IMR-90 (cell line): ENCODE measurements around the gene KLHDC9. TPM values are rescaled to one million over a fixed set of nuclear protein-coding genes. Genes with fewer than 3 reads are reported as not detected.

Experiments used
- ATAC-seq: fragments of 200-7000 bp; cut with Tn5 transposase; 2 replicates; pipeline ENCODE4 v1.9.1; 2020; ENCODE audit warnings: low read depth, mild to moderate bottlenecking, moderate library complexity
- BruUV-seq: library from RNA; stranded (reverse); fragments of 400-500 nt; replicated peaks from 2 replicates; lab custom pipeline; 2021; lab: Mats Ljungman, UMichigan
- CTCF ChIA-PET: fragments of 300-600 bp; formaldehyde crosslinking; extraction: SDS; loops from one replicate; lab custom pipeline; 2021; ENCODE audit warnings: antibody characterized with exemption; lab: Yijun Ruan, JAX
- POLR2A ChIA-PET: fragments of 300-600 bp; sonication (Branson Sonifier 250); formaldehyde crosslinking; loops from one replicate; lab custom pipeline; 2022; ENCODE audit warnings: antibody characterized with exemption; ENCODE audit not compliant: unreplicated experiment; lab: Charles Lee
- DNase-seq: peaks from one replicate; pipeline ENCODE4 v3.0.0; 2013
- H2AFZ ChIP-seq: replicated peaks from 2 replicates; pipeline ENCODE3; 2013; ENCODE audit warnings: low read length, mild to moderate bottlenecking; ENCODE audit not compliant: poor library complexity
- H2AK5ac ChIP-seq: 2 replicates; pipeline ENCODE4 v1.6.1; 2013; ENCODE audit warnings: low read depth, low read length, inconsistent platforms
- H2AK9ac ChIP-seq: replicated peaks from 2 replicates; pipeline ENCODE3; 2013; ENCODE audit warnings: mild to moderate bottlenecking, low read depth, low read length, moderate library complexity; ENCODE audit not compliant: poor library complexity
- H2BK120ac ChIP-seq: 2 replicates; pipeline ENCODE4 v1.6.1; 2013; ENCODE audit warnings: low read depth, low read length, inconsistent platforms
- H2BK15ac ChIP-seq: 3 replicates; pipeline ENCODE4 v1.6.1; 2013; ENCODE audit warnings: low read depth, low read length, inconsistent platforms
- H2BK20ac ChIP-seq: 2 replicates; pipeline ENCODE4 v1.6.1; 2013; ENCODE audit warnings: low read depth, mild to moderate bottlenecking, inconsistent platforms, low read length, moderate library complexity
- H2BK5ac ChIP-seq: 2 replicates; pipeline ENCODE4 v1.6.1; 2013; ENCODE audit warnings: mild to moderate bottlenecking, low read depth, low read length, inconsistent platforms; ENCODE audit not compliant: poor library complexity, severe bottlenecking
- H3K14ac ChIP-seq: replicated peaks from 2 replicates; pipeline ENCODE4 v1.6.1; 2013; ENCODE audit warnings: low read depth, low read length, inconsistent platforms
- H3K18ac ChIP-seq: 2 replicates; pipeline ENCODE4 v1.6.1; 2013; ENCODE audit warnings: low read depth, low read length, control low read depth
- H3K23ac ChIP-seq: 2 replicates; pipeline ENCODE4 v1.6.1; 2013; ENCODE audit warnings: low read depth, low read length, inconsistent platforms
- H3K27ac ChIP-seq: 2 replicates; pipeline ENCODE4 v1.5.1; 2013; ENCODE audit warnings: mild to moderate bottlenecking, control low read depth, low read length; ENCODE audit not compliant: insufficient read depth
- H3K27me3 ChIP-seq: 2 replicates; pipeline ENCODE4 v1.6.1; 2013; ENCODE audit warnings: low read length; ENCODE audit not compliant: control insufficient read depth, insufficient read depth
- H3K36me3 ChIP-seq: 2 replicates; pipeline ENCODE4 v1.6.1; 2013; ENCODE audit warnings: low read length, mixed read lengths; ENCODE audit not compliant: control insufficient read depth, insufficient read depth
- H3K4ac ChIP-seq: 2 replicates; pipeline ENCODE4 v1.6.1; 2013; ENCODE audit warnings: low read depth, low read length, inconsistent platforms
- H3K4me1 ChIP-seq: 2 replicates; pipeline ENCODE4 v1.6.1; 2013; ENCODE audit warnings: low read length, mixed read lengths; ENCODE audit not compliant: control insufficient read depth, insufficient read depth
- H3K4me2 ChIP-seq: 2 replicates; pipeline ENCODE4 v1.6.1; 2013; ENCODE audit warnings: low read depth, mild to moderate bottlenecking, control low read depth, low read length, moderate library complexity
- H3K4me3 ChIP-seq: 2 replicates; pipeline ENCODE4 v1.5.1; 2013; ENCODE audit warnings: low read depth, mild to moderate bottlenecking, control low read depth, low read length, moderate library complexity; ENCODE audit not compliant: insufficient read depth
- H3K56ac ChIP-seq: 2 replicates; pipeline ENCODE4 v1.6.1; 2013; ENCODE audit warnings: low read length, inconsistent platforms; ENCODE audit not compliant: insufficient read depth; ENCODE audit errors: extremely low read depth
- H3K79me1 ChIP-seq, 2 experiments: 2 replicates each; pipeline ENCODE4 v1.6.1; 2013; ENCODE audit warnings: low read length in 2 of 2, inconsistent platforms in 1 of 2, low read depth in 1 of 2
- H3K9ac ChIP-seq: 2 replicates; pipeline ENCODE4 v1.6.1; 2013; ENCODE audit warnings: low read depth, low read length, control low read depth
- H3K9me1 ChIP-seq: 2 replicates; pipeline ENCODE4 v1.6.1; 2013; ENCODE audit warnings: low read length, inconsistent platforms; ENCODE audit not compliant: insufficient read depth
- H3K9me3 ChIP-seq: 2 replicates; pipeline ENCODE4 v1.6.1; 2013; ENCODE audit warnings: low read length; ENCODE audit not compliant: control insufficient read depth, insufficient read depth
- H4K20me1 ChIP-seq: 2 replicates; pipeline ENCODE4 v1.6.1; 2013; ENCODE audit warnings: low read length, inconsistent platforms; ENCODE audit not compliant: insufficient read depth
- H4K5ac ChIP-seq: 2 replicates; pipeline ENCODE4 v1.6.1; 2013; ENCODE audit warnings: mild to moderate bottlenecking, low read depth, low read length, control low read depth
- H4K8ac ChIP-seq, 2 experiments: 2 replicates each; pipeline ENCODE4 v1.6.1; 2013; ENCODE audit warnings: low read depth in 2 of 2, low read length in 2 of 2, control low read depth in 1 of 2, inconsistent platforms in 1 of 2
- H4K91ac ChIP-seq: 2 replicates; pipeline ENCODE4 v1.6.1; 2013; ENCODE audit warnings: low read depth, low read length, inconsistent platforms; ENCODE audit not compliant: insufficient read depth
- BHLHE40 ChIP-seq: fragments of 150-350 bp; IDR thresholded peaks from 2 replicates; pipeline ENCODE4 v1.6.1; 2016; ENCODE audit warnings: mild to moderate bottlenecking, low read depth, low read length
- CEBPB ChIP-seq: IDR thresholded peaks from 2 replicates; pipeline ENCODE4 v1.6.1; 2012; ENCODE audit warnings: low read depth, low read length, improper control_type of control experiment
- CHD1 ChIP-seq: IDR thresholded peaks from 2 replicates; pipeline ENCODE4 v1.6.1; 2012; ENCODE audit warnings: low read depth, low read length, improper control_type of control experiment
- CTCF ChIP-seq: conservative IDR thresholded peaks from 2 replicates; pipeline ENCODE4 v1.5.1; 2012; ENCODE audit warnings: mild to moderate bottlenecking, low read depth, low read length, improper control_type of control experiment
- ELK1 ChIP-seq: fragments of 150-350 bp; IDR thresholded peaks from 2 replicates; pipeline ENCODE4 v1.6.1; 2016; ENCODE audit warnings: low read depth, mild to moderate bottlenecking, low read length, moderate library complexity, borderline replicate concordance
- FOS ChIP-seq: fragments of 150-350 bp; IDR thresholded peaks from 2 replicates; pipeline ENCODE4 v1.6.1; 2016; ENCODE audit warnings: low read depth, low read length
- MAFK ChIP-seq: IDR thresholded peaks from 2 replicates; pipeline ENCODE4 v1.6.1; 2012; ENCODE audit warnings: low read depth, low read length, improper control_type of control experiment
- MAZ ChIP-seq: IDR thresholded peaks from 2 replicates; pipeline ENCODE4 v1.6.1; 2012; ENCODE audit warnings: low read depth, mild to moderate bottlenecking, low read length, improper control_type of control experiment, moderate library complexity, borderline replicate concordance
- MXI1 ChIP-seq: IDR thresholded peaks from 2 replicates; pipeline ENCODE4 v1.6.1; 2012; ENCODE audit warnings: low read depth, mild to moderate bottlenecking, low read length, moderate library complexity, borderline replicate concordance
- NFE2L2 ChIP-seq: fragments of 150-350 bp; IDR thresholded peaks from 2 replicates; pipeline ENCODE4 v1.6.1; 2016; ENCODE audit warnings: low read depth, mild to moderate bottlenecking, low read length
- POLR2A ChIP-seq: IDR thresholded peaks from 2 replicates; pipeline ENCODE4 v1.6.1; 2012; ENCODE audit warnings: mild to moderate bottlenecking, low read depth, low read length
- RCOR1 ChIP-seq: IDR thresholded peaks from 2 replicates; pipeline ENCODE4 v1.6.1; 2012; ENCODE audit warnings: mild to moderate bottlenecking, low read length, improper control_type of control experiment; ENCODE audit not compliant: insufficient replicate concordance
- RFX5 ChIP-seq: IDR thresholded peaks from 2 replicates; pipeline ENCODE4 v1.8.0; 2012; ENCODE audit warnings: low read depth, mild to moderate bottlenecking, low read length, moderate library complexity
- SMC3 ChIP-seq: fragments of 150-350 bp; IDR thresholded peaks from 2 replicates; pipeline ENCODE4 v1.6.1; 2016; ENCODE audit warnings: low read depth, mild to moderate bottlenecking, antibody characterized with exemption, low read length, moderate library complexity
- USF2 ChIP-seq: fragments of 150-350 bp; IDR thresholded peaks from 2 replicates; pipeline ENCODE4 v1.6.1; 2017; ENCODE audit warnings: mild to moderate bottlenecking, antibody characterized with exemption, low read length, low read depth
- whole genome bisulfite sequencing, 2 experiments: methylation state at CpG; one replicate each; pipeline versions ENCODE4 v1.1.5 to v1.1.7; 2013; ENCODE audit warnings: missing lambda C conversion rate in 2 of 2; ENCODE audit not compliant: insufficient read length in 1 of 2; ENCODE audit errors: extremely low coverage in 2 of 2; 5-methylcytosine and 5-hydroxymethylcytosine counted together
- dilution Hi-C: fragments of 300-500 bp; cut with HindIII; formaldehyde crosslinking; loops from one replicate; pipeline ENCODE4 v1.14.3; 2018; ENCODE audit warnings: low sequenced_read_pairs; ENCODE audit not compliant: unreplicated experiment
- in situ Hi-C: fragments of 300-500 bp; cut with MboI; formaldehyde crosslinking; loops from 3 replicates; pipeline ENCODE4 v1.14.3; 2019; ENCODE audit warnings: low sequenced_read_pairs, inconsistent platforms, mixed read lengths
- intact Hi-C: fragments of 100-400 bp; cut with micrococcal nuclease; formaldehyde crosslinking; loops from 2 replicates; pipeline ENCODE4 v1.10.0; 2022
- polyA plus RNA-seq, 3 experiments: library from polyadenylated mRNA; depleted of rRNA; stranded (reverse); fragments of >200 nt; gene quantifications; 2 replicates each; pipeline ENCODE4 v1.2.3, GENCODE V29; 2012; ENCODE audit warnings: low replicate concordance in 1 of 3
- total RNA-seq: library from RNA; depleted of rRNA; stranded (reverse); fragments of >200 nt; gene quantifications from 2 replicates; pipeline ENCODE4 v1.2.3, GENCODE V29; 2012

Gene KLHDC9
- total and polyA plus RNA-seq, 2 of the 4 experiments (the other 2 are of a cell fraction): 0.18 to 0.70 TPM

GRCh38 chr1:161145832-161146231 lies 47.7 kb downstream of the KLHDC9 start:
- H3K27me3 ChIP-seq: no peaks in the 10 kb centered on the region
- H3K4me1 ChIP-seq: no peaks in the 10 kb centered on the region
- H3K9me1 ChIP-seq: no peaks in the 10 kb centered on the region
- no peaks in the 10 kb centered on the region for H4K20me1 ChIP-seq
- H4K5ac ChIP-seq: no peak overlapping the region
- H3K27ac ChIP-seq: no peak overlapping the region
- WGBS, 2 experiments: 100% methylated on average over 2 of the region's 3 CpGs; no CpG with 5 or more reads in 1 of the 2 experiments
- no peak overlapping the region for H2BK15ac ChIP-seq
- ChIA-PET POLR2A (no interaction called here), CTCF (no interaction called here)
- no TSS peak for BruUV-seq
- no peak overlapping the region for H4K8ac ChIP-seq
- no peak overlapping the region for H3K4me2 ChIP-seq
- H3K79me1 ChIP-seq: no peaks in the 10 kb centered on the region
- intact Hi-C loops (no loop called here), dilution Hi-C loops (no loop called here), in situ Hi-C loops (no loop called here)
- DNase-seq: no peak
- H3K14ac ChIP-seq: no peak overlapping the region
- no peak overlapping the region for H3K23ac ChIP-seq
- H2BK20ac ChIP-seq: no peak overlapping the region
- H4K91ac ChIP-seq: no peak overlapping the region
- no peak overlapping the region for H2BK5ac ChIP-seq
- ATAC-seq: no peak
- H2AK5ac ChIP-seq: no peak overlapping the region
- no peak overlapping the region for H3K18ac ChIP-seq
- TF ChIP-seq CTCF (no peak), RFX5 (no peak), MAFK (no peak), SMC3 (no peak), USF2 (no peak), POLR2A (no peak), CHD1 (no peak), NFE2L2 (no peak), FOS (no peak), CEBPB (no peak), ELK1 (no peak), MXI1 (no peak), MAZ (no peak), BHLHE40 (no peak), RCOR1 (no peak)
- no peak overlapping the region for H2AFZ ChIP-seq
- H2BK120ac ChIP-seq: no peak overlapping the region
- H3K4me3 ChIP-seq: no peak overlapping the region
- no peak overlapping the region for H2AK9ac ChIP-seq
- no peak overlapping the region for H3K56ac ChIP-seq
- H3K9ac ChIP-seq: no peak overlapping the region
- H3K36me3 ChIP-seq: no peaks in the 10 kb centered on the region
- no peak overlapping the region for H3K4ac ChIP-seq
- no peaks in the 10 kb centered on the region for H3K9me3 ChIP-seq
